ENCODE measurements around the gene TSFM.

Gene TSFM

DNA sequence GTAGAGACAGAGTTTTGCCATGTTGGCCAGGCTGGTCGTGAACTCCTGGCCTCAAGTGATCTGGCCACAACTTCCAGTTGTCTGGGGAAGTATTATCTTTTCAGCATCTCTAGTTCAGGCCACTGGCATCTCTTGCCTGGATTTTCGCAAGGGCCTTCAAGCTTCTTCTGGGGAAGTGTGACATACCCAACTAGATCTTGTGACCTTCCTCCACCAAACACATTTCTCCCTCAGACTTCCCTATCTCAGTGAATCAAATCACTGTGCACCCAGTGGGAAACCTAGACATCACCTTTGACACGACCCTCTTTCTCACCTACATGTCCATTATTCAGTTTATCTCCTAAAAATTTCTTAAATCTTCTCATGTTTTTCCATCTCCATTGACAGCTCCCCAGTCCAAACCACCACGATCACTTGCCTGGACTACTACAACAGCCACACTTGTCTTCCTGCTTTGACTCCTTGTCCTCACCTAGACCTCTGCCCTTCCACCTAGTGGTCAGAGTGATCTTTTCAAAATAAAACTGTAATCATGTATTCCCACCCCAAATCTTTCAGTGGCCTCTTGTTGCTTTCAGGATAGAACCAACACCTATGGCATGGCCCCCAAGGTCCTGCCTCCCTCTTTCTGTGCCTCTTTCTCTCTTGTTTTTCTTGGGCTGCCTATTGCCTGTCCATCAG is 6.9 kb upstream of the TSFM start:
- DNase-seq (ENCODE audit: low read depth) = no peak
- H3K4me3 ChIP-seq (ENCODE audit: low read depth, low read length) = no peak overlapping the region
- TF ChIP-seq, protein P1, sequence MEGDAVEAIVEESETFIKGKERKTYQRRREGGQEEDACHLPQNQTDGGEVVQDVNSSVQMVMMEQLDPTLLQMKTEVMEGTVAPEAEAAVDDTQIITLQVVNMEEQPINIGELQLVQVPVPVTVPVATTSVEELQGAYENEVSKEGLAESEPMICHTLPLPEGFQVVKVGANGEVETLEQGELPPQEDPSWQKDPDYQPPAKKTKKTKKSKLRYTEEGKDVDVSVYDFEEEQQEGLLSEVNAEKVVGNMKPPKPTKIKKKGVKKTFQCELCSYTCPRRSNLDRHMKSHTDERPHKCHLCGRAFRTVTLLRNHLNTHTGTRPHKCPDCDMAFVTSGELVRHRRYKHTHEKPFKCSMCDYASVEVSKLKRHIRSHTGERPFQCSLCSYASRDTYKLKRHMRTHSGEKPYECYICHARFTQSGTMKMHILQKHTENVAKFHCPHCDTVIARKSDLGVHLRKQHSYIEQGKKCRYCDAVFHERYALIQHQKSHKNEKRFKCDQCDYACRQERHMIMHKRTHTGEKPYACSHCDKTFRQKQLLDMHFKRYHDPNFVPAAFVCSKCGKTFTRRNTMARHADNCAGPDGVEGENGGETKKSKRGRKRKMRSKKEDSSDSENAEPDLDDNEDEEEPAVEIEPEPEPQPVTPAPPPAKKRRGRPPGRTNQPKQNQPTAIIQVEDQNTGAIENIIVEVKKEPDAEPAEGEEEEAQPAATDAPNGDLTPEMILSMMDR (IDR thresholded peaks at IDR 0.05; ENCODE audit: insufficient read depth, low read depth, low read length, missing control alignments) = peak; percentile 21

DNA sequence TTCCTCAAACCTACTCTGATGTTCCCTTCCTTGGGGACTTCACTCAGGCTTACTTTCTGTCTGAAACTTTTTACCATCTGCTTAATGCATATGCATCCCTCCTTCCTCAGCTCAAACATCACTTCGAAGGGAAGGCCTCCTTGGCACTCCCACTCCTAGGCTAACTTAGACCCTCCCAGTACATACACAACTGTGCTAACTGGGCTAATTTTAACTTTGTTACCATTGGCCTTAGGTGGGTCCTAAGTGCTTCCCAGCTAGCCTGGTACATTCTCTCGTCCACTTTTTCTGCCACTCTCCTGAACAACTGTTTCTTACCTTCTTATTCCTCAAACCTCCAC is 6.4 kb upstream of the TSFM start:
- no peak for DNase-seq (ENCODE audit: low read depth)
- H3K4me3 ChIP-seq (ENCODE audit: low read depth, low read length) = no peak overlapping the region
- TF ChIP-seq, protein P1 (IDR thresholded peaks at IDR 0.05; ENCODE audit: insufficient read depth, low read depth, low read length, missing control alignments) = no peak

DNA sequence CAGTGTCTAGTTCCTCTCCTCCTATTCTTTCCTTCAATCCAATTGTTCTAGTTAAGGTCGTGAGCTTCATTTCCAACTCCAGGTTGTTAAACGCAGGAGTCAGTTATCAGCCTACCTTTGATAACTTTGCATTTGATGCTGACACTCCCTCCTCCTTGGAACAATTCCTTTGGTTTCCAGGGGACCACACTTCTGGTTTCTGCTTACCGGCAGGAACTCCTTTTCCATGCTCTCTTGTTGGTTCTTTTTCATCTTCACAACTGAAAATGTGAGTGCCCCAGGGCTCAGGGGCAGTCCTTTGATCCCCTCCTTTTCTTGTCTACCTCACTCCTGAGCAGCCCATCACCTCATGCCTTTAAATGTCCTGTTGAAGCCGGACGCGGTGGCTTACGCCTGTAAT is 5.2 kb upstream of the TSFM start:
- no peak for DNase-seq (ENCODE audit: low read depth)
- H3K4me3 ChIP-seq (ENCODE audit: low read depth, low read length) = no peak overlapping the region
- TF ChIP-seq, protein P1 (IDR thresholded peaks at IDR 0.05; ENCODE audit: insufficient read depth, low read depth, low read length, missing control alignments) = no peak

DNA sequence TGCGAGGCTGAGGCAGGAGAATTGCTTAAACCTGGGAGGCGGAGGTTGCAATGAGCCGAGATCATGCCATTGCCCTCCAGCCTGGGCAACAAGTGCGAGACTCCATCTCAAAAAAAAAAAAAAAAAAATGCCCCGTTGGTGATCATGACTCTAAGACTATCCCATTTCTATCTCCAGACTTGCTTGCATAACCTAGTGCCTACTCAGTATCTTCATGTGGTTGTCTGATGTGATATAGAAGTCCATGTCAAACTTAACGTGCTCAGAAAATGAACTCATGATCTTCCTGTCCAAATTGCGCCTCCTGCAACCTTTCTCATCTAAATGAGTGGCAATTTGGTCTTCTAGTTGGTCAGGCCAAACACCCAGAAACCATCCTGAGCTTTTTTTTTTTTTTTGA is 4.7 kb upstream of the TSFM start:
- no peak for DNase-seq (ENCODE audit: low read depth)
- TF ChIP-seq, protein P1 (IDR thresholded peaks at IDR 0.05; ENCODE audit: insufficient read depth, low read depth, low read length, missing control alignments) = no peak
- H3K4me3 ChIP-seq (ENCODE audit: low read depth, low read length) = no peak overlapping the region

DNA sequence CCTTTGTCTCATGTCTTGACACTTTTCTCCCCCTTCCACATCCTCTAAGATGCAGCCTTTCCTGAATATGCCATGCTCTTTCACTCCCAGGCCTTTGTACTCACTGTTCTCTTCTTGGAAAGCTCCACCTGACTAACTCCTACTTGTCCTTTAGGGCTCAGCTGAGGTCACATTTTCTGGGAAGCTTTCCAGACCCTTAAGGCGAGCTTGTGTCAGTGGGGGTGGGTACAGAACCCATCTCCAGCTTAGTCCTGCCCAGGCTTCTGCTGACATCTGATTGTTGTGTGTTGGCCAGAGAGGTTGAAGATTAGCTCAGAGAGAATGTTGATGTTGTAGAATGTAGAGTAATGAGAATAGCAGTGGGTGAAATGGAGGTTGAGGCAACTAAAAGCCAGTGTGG is 2.9 kb upstream of the TSFM start:
- H3K4me3 ChIP-seq (ENCODE audit: low read depth, low read length) = no peak overlapping the region
- no peak for DNase-seq (ENCODE audit: low read depth)
- TF ChIP-seq, protein P1 (IDR thresholded peaks at IDR 0.05; ENCODE audit: insufficient read depth, low read depth, low read length, missing control alignments) = no peak

DNA sequence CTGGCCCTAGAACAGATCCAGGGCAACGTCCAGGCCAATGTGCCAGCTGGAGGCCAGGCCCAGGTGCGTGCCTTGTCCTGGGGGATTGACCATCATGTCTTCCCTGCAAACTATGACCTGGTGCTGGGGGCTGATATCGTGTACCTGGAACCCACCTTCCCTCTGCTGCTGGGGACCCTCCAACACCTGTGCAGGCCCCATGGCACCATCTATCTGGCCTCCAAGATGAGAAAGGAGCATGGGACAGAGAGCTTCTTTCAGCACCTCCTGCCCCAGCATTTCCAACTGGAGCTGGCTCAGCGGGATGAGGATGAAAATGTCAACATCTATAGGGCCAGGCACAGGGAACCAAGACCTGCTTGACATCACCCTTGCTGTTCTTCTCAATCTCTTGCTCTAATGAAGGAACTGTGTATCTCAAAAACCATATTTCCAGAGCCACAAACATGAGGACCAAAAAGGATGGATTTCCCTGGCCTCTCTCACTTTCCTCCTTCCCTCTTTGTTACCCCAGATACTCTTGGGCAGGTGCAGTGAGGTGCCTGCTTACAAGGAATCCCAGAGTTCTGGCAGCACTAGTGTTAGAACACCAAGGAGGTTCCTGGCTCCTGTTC is 2.2 kb upstream of the TSFM start:
- no peak for DNase-seq (ENCODE audit: low read depth)
- TF ChIP-seq, protein P1 (IDR thresholded peaks at IDR 0.05; ENCODE audit: insufficient read depth, low read depth, low read length, missing control alignments) = no peak
- H3K4me3 ChIP-seq (ENCODE audit: low read depth, low read length) = no peak overlapping the region

DNA sequence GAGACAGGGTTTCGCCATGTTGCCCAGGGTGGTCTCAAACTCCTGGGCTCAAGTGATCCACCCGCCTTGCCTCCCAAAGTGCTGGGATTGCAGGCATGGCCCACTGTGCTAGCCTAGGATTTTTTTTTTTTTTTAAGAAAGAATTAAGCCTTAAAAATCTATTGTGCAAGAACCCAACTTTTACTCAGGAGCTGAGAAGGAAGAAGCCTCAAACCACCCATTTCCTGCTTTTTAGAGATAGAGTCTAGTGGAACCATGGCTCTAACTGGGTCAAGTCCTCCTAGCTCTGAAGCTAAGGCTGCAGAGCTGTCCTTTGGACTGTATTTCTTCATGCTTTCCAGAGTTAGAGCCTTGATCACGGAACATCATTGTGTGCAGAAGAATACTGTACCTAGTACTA is 1.3 kb upstream of the TSFM start:
- DNase-seq (ENCODE audit: low read depth) = no peak
- TF ChIP-seq, protein P1 (IDR thresholded peaks at IDR 0.05; ENCODE audit: insufficient read depth, low read depth, low read length, missing control alignments) = no peak
- H3K4me3 ChIP-seq (ENCODE audit: low read depth, low read length) = no peak overlapping the region
